WTC11 (cell line): Measurements from ENCODE around the gene SLC9A3. TPM values are rescaled to one million over a fixed set of nuclear protein-coding genes. Genes with fewer than 3 reads are reported as not detected.

Source experiments
- ATAC-seq: fragments of 200-7000 bp; cut with Tn5 transposase; 2 replicates; pipeline ENCODE4 v1.10.0; 2021; ENCODE audit warnings: mild to moderate bottlenecking, moderate library complexity
- CTCF ChIA-PET: fragments of 300-600 bp; sonication (Branson Sonifier 250); formaldehyde crosslinking; loops from one replicate; lab custom pipeline; 2021; ENCODE audit warnings: antibody characterized with exemption; lab: Charles Lee
- POLR2A ChIA-PET: fragments of 350-600 bp; sonication (Branson Sonifier 250); formaldehyde crosslinking; loops from one replicate; lab custom pipeline; 2021; ENCODE audit warnings: antibody characterized with exemption; lab: Charles Lee
- DNase-seq: peaks from one replicate; pipeline ENCODE4 v3.0.0; 2021; ENCODE audit warnings: low spot score
- H3K27ac Mint-ChIP-seq: 2 replicates; pipeline ENCODE4 v1.8.0; 2021; ENCODE audit warnings: mixed read lengths
- H3K27me3 Mint-ChIP-seq: 2 replicates; pipeline ENCODE4 v1.8.0; 2021; ENCODE audit warnings: low read depth, mild to moderate bottlenecking, moderate library complexity, mixed read lengths
- H3K36me3 Mint-ChIP-seq: 2 replicates; pipeline ENCODE4 v1.8.0; 2021; ENCODE audit warnings: mixed read lengths
- H3K4me1 Mint-ChIP-seq: 2 replicates; pipeline ENCODE4 v1.8.0; 2022; ENCODE audit warnings: mixed read lengths
- H3K4me3 Mint-ChIP-seq: 2 replicates; pipeline ENCODE4 v1.8.0; 2021; ENCODE audit warnings: mild to moderate bottlenecking, moderate library complexity, mixed read lengths
- H3K9me3 Mint-ChIP-seq: 2 replicates; pipeline ENCODE4 v1.8.0; 2021; ENCODE audit warnings: mixed read lengths
- CREB1 ChIP-seq: sonication (generic); formaldehyde crosslinking; IDR thresholded peaks from 2 replicates; pipeline ENCODE4 v1.8.0; 2023; ENCODE audit warnings: mild to moderate bottlenecking, missing genetic modification reagents
- E2F1 ChIP-seq: sonication (generic); formaldehyde crosslinking; IDR thresholded peaks from 2 replicates; pipeline ENCODE4 v1.8.0; 2022; ENCODE audit warnings: mild to moderate bottlenecking, missing genetic modification reagents
- E2F5 ChIP-seq: sonication (generic); formaldehyde crosslinking; IDR thresholded peaks from 2 replicates; pipeline ENCODE4 v1.8.1; 2022; ENCODE audit warnings: mild to moderate bottlenecking, moderate library complexity, missing genetic modification reagents
- GABPB1 ChIP-seq: sonication (generic); formaldehyde crosslinking; IDR thresholded peaks from 2 replicates; pipeline ENCODE4 v1.8.1; 2023; ENCODE audit warnings: mild to moderate bottlenecking, missing genetic modification reagents
- GTF2I ChIP-seq: fragments of 250-450 bp; sonication (Bioruptor Pico); conservative IDR thresholded peaks from 2 replicates; pipeline ENCODE4 v1.4.0; 2021; ENCODE audit warnings: mild to moderate bottlenecking
- JUN ChIP-seq: sonication (generic); formaldehyde crosslinking; IDR thresholded peaks from 2 replicates; pipeline ENCODE4 v1.8.0; 2023; ENCODE audit warnings: mild to moderate bottlenecking, missing genetic modification reagents
- MXD4 ChIP-seq: fragments of 250-450 bp; sonication (Bioruptor Pico); IDR thresholded peaks from 2 replicates; pipeline ENCODE4 v1.8.0; 2021; ENCODE audit warnings: mild to moderate bottlenecking, moderate library complexity, borderline replicate concordance
- NFATC4 ChIP-seq: fragments of 250-450 bp; sonication (Bioruptor Pico); IDR thresholded peaks from 2 replicates; pipeline ENCODE4 v1.9.0; 2021; ENCODE audit warnings: mild to moderate bottlenecking
- NR3C1 ChIP-seq: sonication (generic); formaldehyde crosslinking; conservative IDR thresholded peaks from 2 replicates; pipeline ENCODE4 v1.8.1; 2023; ENCODE audit warnings: low read depth, mild to moderate bottlenecking, missing genetic modification reagents
- PRDM15 ChIP-seq: sonication (generic); formaldehyde crosslinking; IDR thresholded peaks from 2 replicates; pipeline ENCODE4 v1.8.0; 2022; ENCODE audit warnings: missing genetic modification reagents
- SMAD3 ChIP-seq: sonication (generic); formaldehyde crosslinking; IDR thresholded peaks from 2 replicates; pipeline ENCODE4 v1.8.0; 2022; ENCODE audit warnings: missing genetic modification reagents, mild to moderate bottlenecking, borderline replicate concordance
- SOX15 ChIP-seq: fragments of 250-450 bp; sonication (Bioruptor Pico); IDR thresholded peaks from 2 replicates; pipeline ENCODE4 v1.9.0; 2021; ENCODE audit warnings: mild to moderate bottlenecking
- STAT6 ChIP-seq: sonication (generic); formaldehyde crosslinking; conservative IDR thresholded peaks from 2 replicates; pipeline ENCODE4 v1.8.1; 2023; ENCODE audit warnings: mild to moderate bottlenecking, low read depth, missing genetic modification reagents, moderate library complexity
- TCF7 ChIP-seq: sonication (generic); formaldehyde crosslinking; IDR thresholded peaks from 2 replicates; pipeline ENCODE4 v1.8.0; 2022; ENCODE audit warnings: mild to moderate bottlenecking, low read depth, missing genetic modification reagents, moderate library complexity
- TEAD1 ChIP-seq: sonication (generic); formaldehyde crosslinking; IDR thresholded peaks from 2 replicates; pipeline ENCODE4 v1.8.0; 2022; ENCODE audit warnings: mild to moderate bottlenecking, missing genetic modification reagents
- USF2 ChIP-seq: sonication (generic); formaldehyde crosslinking; IDR thresholded peaks from 2 replicates; pipeline ENCODE4 v1.8.1; 2023; ENCODE audit warnings: mild to moderate bottlenecking, missing genetic modification reagents, moderate library complexity
- ZNF532 ChIP-seq: fragments of 250-450 bp; sonication (Bioruptor Pico); IDR thresholded peaks from 2 replicates; pipeline ENCODE4 v1.9.0; 2021; ENCODE audit warnings: mild to moderate bottlenecking, borderline replicate concordance
- total RNA-seq: library from RNA; stranded (reverse); gene quantifications from 3 replicates; pipeline ENCODE4 v1.2.3, GENCODE V29; 2021
- TF ChIP-seq, protein P1 (sequence below): sonication (generic); formaldehyde crosslinking; IDR thresholded peaks from 2 replicates; pipeline ENCODE4 v1.8.1; 2023; ENCODE audit warnings: mild to moderate bottlenecking, missing genetic modification reagents, moderate library complexity
- TF ChIP-seq, protein P2 (sequence below): sonication (generic); formaldehyde crosslinking; IDR thresholded peaks from 2 replicates; pipeline ENCODE4 v1.8.1; 2022; ENCODE audit warnings: low read depth, mild to moderate bottlenecking, moderate library complexity, missing genetic modification reagents, borderline replicate concordance

SLC9A3 gene
- total RNA-seq, 1 experiment from 2014 or later: 1.6 TPM

DNA sequence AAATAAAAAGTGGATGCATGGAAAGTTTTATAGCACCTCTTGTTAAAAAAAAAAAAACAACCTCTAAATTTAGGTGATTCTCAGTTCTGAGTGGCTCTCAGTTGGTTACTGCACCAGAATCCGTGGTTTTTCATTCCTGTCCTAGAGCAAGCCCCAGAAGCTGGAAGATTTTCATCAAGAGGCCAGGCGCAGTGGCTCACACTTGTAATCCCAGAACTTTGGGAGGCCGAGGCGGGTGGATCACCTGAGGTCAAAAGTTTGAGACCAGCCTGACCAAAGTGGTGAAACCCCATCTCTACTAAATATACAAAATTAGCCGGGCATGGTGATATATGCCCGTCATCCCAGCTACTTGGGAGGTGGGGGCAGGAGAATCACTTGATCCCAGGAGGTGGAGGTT, 27.2 kb upstream of the SLC9A3 start:
- peaks cover 13% of the 10 kb centered on the region for H3K9me3 Mint-ChIP-seq
- H3K4me3 Mint-ChIP-seq: no peak overlapping the region
- peaks cover 34% of the 10 kb centered on the region for H3K27me3 Mint-ChIP-seq
- TF ChIP-seq, protein P1, sequence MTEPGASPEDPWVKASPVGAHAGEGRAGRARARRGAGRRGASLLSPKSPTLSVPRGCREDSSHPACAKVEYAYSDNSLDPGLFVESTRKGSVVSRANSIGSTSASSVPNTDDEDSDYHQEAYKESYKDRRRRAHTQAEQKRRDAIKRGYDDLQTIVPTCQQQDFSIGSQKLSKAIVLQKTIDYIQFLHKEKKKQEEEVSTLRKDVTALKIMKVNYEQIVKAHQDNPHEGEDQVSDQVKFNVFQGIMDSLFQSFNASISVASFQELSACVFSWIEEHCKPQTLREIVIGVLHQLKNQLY (CRISPR knock-in tag): no peak
- TF ChIP-seq GTF2I (CRISPR knock-in tag) (no peak), E2F5 (CRISPR knock-in tag) (no peak), PRDM15 (no peak), SOX15 (no peak), SMAD3 (CRISPR knock-in tag) (no peak), E2F1 (CRISPR knock-in tag) (no peak), CREB1 (CRISPR knock-in tag) (no peak), ZNF532 (no peak), GABPB1 (no peak), TEAD1 (CRISPR knock-in tag) (no peak), TCF7 (CRISPR knock-in tag) (no peak), NFATC4 (CRISPR knock-in tag) (no peak), STAT6 (CRISPR knock-in tag) (no peak), USF2 (CRISPR knock-in tag) (no peak), JUN (CRISPR knock-in tag) (no peak), NR3C1 (no peak), MXD4 (CRISPR knock-in tag) (no peak)
- TF ChIP-seq, protein P2, sequence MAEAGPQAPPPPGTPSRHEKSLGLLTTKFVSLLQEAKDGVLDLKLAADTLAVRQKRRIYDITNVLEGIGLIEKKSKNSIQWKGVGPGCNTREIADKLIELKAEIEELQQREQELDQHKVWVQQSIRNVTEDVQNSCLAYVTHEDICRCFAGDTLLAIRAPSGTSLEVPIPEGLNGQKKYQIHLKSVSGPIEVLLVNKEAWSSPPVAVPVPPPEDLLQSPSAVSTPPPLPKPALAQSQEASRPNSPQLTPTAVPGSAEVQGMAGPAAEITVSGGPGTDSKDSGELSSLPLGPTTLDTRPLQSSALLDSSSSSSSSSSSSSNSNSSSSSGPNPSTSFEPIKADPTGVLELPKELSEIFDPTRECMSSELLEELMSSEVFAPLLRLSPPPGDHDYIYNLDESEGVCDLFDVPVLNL: no peak
- CTCF ChIA-PET: no interaction called here
- H3K36me3 Mint-ChIP-seq: no peaks in the 10 kb centered on the region
- H3K4me1 Mint-ChIP-seq: peaks cover 5% of the 10 kb centered on the region; the same call in 1 of the 2 replicates
- POLR2A ChIA-PET: no interaction called here
- no peak for DNase-seq
- no peak overlapping the region for H3K27ac Mint-ChIP-seq
- no peak for ATAC-seq
